GM21447 (cell line): ENCODE measurements around the gene FKBP1B.
"Not testable (repeated sequence)": the region's sequence is repeated elsewhere in the genome, so short reads cannot be mapped to it uniquely, and the experiment has no call there.

Experiments
- ATAC-seq: cut with Tn5 transposase; IDR thresholded peaks from one replicate; pipeline ENCODE4 v1.9.1; 2021; ENCODE audit not compliant: unreplicated experiment

Gene FKBP1B

GRCh38 chr2:24058564-24059271 lies 9.2 kb downstream of the FKBP1B start:
- no peak for ATAC-seq

GRCh38 chr2:24065341-24065740 lies 15.8 kb downstream of the FKBP1B start:
- no peak for ATAC-seq

DNA sequence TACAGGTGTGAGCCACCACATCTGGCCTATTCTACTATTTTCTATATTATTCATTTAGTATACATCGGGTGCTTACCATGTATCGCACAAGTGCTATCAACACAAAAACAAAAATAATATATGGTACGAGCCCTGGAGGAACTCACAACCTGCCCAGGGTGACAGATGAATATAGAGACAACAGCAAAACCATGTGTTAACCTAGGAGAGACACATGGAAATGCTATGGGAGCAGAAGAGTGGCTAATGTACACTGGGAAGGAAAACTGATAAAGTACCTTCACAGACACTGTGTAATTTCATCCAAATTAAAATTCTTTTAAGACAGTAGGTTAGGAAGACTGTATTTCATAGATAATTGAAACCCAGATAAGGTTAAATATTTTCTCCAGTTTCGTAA lies 22.7 kb downstream of the FKBP1B start:
- ATAC-seq, result no peak

DNA sequence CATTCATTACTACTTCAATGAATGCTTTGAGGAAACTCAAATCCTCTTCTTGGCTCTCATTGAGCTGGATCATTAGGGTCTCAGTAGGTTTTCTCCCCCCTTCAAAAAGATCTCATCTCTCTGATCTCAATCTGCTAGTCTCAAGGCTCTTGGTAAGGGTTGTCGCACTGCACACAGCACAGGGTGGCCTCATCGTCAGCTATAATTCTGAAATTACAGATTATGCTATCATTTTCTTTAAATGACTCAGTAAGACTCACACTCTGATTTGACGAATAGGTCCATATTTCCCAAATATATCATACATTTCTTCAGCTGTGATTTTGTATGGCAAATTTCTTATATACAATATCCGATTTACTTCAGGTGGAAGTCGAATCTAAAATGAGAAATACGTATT lies 24.3 kb downstream of the FKBP1B start:
- no peak for ATAC-seq

DNA sequence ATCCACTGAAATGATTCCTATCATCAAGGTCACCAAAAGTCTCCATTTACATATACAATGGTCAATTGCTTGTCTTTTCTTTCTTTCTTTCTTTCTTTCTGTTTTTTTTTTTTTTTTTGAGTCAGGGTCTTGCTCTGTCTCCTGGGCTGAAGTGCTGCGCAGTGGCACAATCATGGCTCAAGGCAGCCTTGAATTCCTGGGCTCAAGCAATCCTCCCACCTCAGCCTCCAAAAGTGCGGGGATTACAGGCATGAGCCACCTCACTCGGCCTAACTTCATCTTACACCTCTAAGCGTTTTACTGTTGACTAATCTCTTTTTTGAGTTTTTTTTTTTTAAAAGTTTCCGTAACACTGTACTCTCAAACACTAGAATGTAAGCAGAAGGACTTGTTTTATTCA lies 25.7 kb downstream of the FKBP1B start:
- ATAC-seq, result no peak

GRCh38 chr2:24075915-24076848 lies 26.6 kb downstream of the FKBP1B start, which contains the start of gene SF3B6:
Gene SF3B6 (minus strand): TSS chr2:24076326. CDS start chr2:24076229, 97 bp downstream.
- ATAC-seq, result peak; percentile 93

DNA sequence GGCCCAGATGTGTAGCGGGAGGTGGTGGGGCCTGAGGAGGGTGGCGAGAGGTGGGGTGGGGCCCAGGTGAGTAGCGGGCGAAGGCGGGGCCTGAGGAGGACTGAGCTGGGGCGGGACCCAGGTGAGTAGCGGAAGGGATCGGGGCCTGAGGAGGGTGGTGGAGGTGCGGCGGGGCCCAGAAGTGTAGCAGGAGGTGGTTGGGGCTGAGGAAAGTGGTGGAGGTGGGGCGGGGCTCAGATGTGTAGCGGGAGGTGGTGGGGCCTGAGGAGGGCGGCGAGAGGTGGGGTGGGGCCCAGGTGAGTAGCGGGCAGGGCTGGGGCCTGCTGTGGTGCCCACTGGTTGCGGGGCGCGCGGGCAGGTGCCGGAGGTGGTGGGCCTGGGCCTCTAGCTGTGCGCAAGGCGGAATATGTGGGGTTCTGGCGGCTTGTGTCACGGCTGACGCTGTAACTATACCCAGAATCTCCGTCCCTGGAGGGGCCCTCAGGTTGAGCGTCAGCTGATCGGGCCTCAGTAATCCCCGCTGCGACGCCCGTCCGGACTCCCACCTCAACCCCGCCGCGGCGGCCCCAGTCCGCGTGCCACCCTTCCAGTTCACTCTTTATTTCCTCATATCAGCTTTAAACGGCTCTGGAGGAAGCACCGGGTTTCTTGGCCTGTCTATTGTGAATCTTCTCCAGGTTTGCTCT lies 27.5 kb downstream of the FKBP1B start:
- ATAC-seq, result peak; percentile 11

- no peak for ATAC-seq
Measured at GRCh38 chr2:24077535-24077877, 28.0 kb downstream of the FKBP1B start.

- ATAC-seq, result no peak
Measured at GRCh38 chr2:24077879-24078278, 28.3 kb downstream of the FKBP1B start.

DNA sequence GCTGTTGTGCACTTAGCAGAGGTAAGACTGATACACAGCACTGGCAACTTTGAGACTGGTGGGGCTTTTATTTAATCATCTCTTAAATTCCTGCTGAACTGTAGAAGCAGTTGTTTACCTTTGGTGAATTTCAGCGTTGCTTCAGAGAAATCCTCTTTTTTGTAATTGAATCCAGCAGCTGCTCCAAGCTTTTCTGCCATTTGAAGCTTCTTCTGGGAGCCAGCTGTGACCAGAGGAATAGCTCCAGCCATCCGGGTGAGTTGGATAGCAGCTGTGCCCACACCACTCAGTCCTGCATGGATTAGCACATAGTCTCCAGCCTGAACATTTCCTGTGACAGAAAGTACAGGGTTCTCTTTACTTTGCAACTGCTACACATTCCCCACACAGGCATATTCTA lies 31.2 kb downstream of the FKBP1B start:
- ATAC-seq, result no peak

GRCh38 chr2:24082787-24083566 lies 33.4 kb downstream of the FKBP1B start:
- no peak for ATAC-seq

GRCh38 chr2:24083567-24084385 lies 34.2 kb downstream of the FKBP1B start:
- ATAC-seq, result peak; percentile 85

DNA sequence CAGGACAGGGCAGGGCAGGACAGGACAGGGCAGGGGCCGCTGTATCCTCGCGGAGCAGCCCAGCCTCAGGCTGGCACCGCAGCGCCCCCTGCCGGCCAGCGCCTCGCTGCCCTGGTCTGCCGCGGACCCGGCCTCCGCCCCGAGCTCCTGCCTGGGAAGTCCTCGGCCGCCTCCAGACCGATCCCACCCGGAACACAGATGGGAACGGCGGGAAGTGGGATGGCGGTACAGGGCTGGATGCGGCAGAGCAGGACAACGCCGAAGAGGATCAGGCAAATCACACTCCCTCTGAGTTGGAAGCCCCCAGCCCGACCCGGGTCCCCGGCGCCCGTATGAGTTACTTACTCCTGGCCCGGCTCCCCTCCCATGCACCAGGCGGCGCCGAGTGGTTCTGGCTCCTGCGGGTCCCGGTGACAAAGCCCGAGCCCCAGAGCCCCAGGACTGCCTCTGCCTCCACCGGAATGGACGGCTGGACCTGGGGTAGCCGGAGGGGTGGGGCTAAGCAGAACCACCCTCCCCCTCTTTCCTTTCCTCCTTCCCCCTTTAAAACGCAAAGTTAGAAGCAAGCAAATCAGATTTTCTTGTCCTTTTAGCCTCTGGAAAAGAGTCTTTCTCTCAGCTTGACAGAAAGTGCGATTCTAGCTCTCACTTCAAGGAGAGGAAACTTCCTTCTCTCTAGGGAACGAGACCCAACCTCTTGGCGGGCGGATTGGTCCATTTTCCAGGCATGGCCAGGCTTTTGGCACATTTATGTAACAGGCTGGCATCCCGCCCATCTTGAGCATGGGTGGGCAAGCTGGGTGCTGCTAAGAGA lies 35.1 kb downstream of the FKBP1B start, which contains the start of gene TP53I3:
TP53I3 (minus strand) TSS at position 449 of the 814 bp plus-strand sequence. CDS start 508 bp downstream, outside the sequence.
- ATAC-seq, result peak; percentile 71

GRCh38 chr2:24085200-24085489 lies 35.6 kb downstream of the FKBP1B start:
- ATAC-seq, result no peak

GRCh38 chr2:24086241-24086640 lies 36.7 kb downstream of the FKBP1B start:
- no peak for ATAC-seq

DNA sequence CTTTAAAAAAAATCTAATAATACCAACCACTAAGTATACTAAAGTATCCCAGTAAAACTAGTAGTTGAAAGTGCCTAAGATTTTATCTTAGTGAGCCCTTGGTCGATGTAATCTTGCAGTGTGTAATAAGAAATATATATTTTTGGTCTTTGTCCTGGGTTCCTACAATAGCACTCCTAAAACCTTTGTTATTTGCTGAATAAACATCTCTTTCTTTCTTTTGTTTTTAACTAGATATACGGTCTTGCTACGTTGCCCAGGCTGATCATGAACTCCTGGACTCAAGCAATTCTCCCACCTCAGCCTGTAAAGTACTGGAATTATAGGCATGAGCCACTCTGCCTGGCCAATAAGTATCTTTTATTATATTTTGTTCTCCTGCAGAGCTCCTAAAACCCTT lies 37.5 kb downstream of the FKBP1B start:
- no peak for ATAC-seq

DNA sequence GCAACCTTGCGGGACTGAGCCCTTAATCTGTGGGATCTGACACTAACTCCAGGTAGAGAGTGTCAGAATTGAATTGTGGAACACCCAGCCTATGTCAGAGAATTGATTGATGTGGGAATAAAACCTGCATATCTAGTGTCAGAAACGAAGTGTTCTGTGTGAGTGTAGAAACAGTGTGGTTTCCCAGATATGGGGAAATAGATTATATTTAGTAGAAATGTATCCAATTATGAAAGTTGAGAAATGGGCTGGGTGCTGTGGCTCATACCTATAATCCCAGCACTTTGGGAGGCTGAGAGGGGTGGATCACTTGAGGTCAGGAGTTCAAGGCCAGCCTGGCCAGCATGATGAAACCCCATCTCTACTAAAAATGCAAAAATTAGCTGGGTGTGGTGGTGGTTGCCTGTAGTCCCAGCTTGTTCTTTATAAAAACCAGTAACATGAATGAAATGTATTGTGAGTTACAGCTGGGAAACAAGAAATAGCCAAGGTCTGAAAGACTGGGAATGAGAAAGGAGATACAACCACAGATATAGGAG lies 39.3 kb downstream of the FKBP1B start:
- no peak for ATAC-seq

- not testable (repeated sequence) for ATAC-seq
Measured at GRCh38 chr2:24093270-24093669, 43.7 kb downstream of the FKBP1B start.

GRCh38 chr2:24095171-24095677 lies 45.7 kb downstream of the FKBP1B start:
- ATAC-seq, result not testable (repeated sequence)
